GM18873 (cell line): ENCODE measurements around the gene BCAS3.

Experiments used
- ATAC-seq: cut with Tn5 transposase; IDR thresholded peaks from one replicate; pipeline ENCODE4 v1.9.1; 2021; ENCODE audit warnings: mild to moderate bottlenecking, moderate library complexity, moderate number of reproducible peaks; ENCODE audit not compliant: unreplicated experiment, low FRiP score

Gene BCAS3

DNA sequence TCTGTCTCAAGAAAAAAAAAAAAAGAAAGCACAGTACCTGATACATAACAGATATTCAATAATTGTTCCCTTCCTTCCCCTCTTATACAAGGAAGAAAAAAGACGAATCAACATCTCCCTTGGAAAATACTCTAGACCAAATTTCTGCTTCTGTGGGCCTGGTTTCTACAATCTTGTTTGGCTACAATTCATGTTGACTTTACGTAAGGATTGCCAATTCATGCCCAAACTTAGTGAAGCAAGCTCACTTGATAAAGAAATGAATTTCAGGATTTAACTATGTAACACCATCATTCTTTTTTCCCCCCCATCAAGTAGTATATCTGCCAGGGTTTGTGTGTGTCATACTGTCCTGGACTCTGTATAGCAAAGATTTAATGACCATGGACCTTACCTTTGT, 587.7 kb downstream of the BCAS3 start:
- ATAC-seq = no peak

DNA sequence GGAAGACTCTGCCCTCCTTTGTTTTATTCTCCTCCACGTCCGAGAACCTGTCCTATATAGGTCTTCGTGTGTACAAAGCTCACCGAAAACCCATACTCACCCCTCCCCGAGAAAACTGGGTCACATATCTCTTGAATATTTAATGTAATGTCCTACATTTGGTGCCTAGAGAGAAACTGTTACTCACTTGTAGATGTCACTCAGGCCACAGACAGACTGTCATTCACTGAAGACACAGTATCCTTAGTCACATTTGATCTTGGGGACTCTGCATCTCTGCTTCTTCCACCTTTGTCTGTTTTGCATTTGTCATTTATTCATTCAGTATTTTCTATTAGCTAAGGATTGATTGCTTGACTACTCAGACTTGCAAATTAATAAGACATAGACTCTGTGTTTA, 590.2 kb downstream of the BCAS3 start:
- ATAC-seq = no peak

DNA sequence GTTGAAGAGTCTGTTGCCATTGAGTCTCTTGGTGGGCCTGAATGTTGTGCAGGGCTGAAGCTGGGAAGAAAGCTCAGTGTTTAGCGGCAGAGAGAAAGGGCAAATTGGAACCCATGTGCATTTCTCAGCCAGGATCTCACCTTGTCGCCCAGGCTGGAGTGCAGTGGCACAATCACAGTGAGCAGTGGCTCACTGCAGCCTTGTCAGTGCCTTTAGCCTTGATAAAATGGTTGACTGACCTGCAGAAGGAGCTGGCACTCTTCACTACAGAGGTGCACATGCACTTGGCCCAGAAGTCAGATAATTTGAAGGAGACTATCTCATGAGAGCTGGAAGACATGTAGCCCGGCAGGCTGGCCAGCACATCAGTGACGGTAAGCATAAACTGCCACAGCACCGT, 597.7 kb downstream of the BCAS3 start:
- no peak for ATAC-seq

DNA sequence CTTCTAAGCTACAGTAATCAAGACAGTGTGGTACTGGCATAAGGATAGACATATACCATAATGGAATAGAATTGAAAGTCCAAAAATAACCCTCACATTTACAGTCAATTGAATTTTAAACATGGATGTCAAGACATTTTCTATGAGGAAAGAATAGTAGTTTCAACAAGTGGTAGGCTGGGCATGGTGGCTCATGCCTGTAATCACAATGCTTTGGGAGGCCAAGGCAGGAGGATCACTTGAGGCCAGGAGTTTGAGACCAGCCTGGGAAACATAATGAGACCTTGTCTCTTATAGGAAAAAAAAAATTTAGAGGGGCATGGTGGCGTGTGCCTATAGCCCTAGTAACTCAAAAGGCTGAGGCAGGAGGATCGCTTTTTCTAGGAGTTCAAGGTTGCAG, 599.2 kb downstream of the BCAS3 start:
- ATAC-seq = no peak

DNA sequence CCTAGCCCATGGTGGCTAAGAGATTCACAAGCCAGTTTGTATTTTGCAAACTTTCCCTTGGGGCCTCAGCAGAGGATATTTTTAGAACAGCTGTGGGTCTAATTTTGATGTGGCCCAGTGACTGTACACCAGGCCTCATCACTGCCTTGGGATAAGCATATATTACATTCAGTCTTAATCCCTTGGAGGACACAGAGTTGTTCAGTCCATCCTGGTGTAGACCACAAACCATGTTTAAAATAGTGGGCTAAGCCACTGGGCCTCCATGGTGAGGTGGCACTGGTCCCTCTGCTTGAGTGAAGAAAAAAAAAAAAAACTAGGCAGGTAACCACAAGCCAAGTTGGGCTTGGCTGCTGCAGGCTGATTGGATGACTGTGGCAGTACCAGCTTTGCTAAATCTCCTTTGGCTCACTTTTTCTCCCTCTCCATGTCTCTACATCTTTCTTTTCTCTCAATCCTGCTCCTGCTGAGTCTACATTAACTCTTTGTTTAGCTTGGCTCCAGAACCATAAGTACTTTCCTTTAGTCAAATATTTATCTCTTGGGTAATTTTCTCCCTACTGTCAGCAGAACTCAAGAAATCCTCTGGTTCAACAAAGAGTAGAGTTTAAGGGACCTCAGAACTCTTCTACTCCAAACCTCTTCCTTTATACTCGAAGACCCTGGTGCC, 602.0 kb downstream of the BCAS3 start:
- ATAC-seq = no peak

DNA sequence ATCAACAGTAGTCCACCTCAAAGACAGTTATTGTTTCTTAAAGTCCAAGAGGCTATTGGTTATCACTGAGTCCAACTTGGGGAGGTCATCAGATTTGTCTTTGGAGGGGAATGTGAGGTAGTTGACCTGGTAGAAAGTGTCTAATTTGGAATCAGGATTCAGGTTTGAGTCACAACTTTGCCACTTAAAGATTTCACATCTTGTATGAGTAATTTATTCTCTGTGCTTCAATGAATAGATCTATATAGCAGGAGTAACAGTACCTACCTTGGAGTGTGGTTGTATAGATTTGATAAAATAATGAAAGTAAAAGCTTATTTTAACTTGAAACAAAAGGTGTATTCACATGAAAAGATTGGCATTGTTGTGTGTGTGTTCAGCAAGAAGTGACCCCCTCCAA, 602.7 kb downstream of the BCAS3 start:
- ATAC-seq = no peak

DNA sequence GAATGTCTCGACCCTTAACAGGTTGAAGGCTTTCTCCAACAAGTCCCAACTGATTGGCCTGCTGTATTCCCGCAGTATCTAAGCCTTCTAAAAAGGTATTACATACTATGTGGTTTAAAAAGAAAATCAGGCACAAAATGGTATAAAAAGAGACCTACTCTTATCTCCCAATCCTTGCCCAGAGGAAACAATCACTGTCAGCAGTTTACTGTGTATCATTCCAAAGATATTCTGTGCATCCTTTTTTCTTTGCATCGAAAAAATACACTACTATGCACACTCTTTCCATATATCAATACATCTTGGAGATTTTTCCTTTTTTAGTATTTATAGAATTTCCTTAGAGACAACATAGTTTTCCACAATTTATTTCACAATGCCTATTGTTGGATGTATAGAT, 603.2 kb downstream of the BCAS3 start:
- no peak for ATAC-seq

DNA sequence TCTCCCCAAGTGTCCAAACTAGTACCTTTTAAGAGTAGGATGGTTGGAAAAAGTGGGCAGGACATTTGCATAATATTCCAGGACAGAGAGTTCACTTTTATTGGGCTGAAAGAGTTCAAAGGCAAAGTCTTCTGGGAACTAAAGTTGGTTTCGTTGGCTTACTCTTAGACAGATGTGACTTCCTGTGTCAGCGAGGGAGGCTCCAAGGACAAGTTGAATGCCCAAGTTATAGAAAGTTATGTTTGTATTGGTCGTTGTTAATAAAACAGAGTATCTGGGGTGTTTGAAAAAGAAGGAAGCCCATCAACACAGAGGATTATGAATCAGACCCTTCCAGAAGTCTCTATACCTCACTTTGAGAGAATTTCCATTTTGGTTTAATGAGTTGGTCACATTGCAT, 604.7 kb downstream of the BCAS3 start:
- ATAC-seq = no peak

DNA sequence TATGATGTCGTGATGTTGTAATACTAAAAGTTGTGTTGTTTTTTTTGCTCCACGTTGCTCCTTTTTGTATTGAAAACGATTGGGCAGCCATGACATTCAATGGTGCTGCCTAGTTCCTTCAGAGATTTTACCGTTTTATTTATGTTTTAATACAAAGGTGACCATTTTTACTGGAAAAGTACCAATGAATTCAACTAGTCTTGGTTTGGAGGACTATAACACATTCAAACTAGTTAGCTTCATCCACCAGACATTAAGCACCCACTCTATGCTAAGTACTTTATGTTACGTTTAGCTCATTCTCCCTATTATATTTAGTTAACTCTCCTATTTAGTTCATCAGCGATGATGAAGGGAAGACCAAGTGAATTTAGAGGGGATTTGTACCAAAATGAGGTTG, 605.4 kb downstream of the BCAS3 start:
- ATAC-seq = no peak

DNA sequence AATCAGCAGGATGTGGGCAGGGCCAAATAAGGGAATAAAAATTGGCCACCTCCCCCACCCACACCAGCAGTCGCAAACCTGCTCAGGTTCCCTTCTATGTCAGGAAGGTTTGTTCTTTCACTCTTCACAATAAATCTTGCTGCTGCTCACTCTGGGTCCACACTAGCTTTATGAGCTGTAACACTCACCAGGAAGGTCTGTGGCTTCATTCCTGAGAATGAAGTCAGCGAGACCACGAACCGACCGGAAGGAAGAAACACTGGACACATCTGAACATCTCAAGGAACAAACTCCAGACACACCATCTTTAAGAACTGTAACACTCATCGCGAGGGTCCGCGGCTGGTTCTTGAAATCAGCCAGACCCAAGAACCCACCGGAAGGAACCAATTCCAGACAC, 606.5 kb downstream of the BCAS3 start:
- ATAC-seq = no peak

DNA sequence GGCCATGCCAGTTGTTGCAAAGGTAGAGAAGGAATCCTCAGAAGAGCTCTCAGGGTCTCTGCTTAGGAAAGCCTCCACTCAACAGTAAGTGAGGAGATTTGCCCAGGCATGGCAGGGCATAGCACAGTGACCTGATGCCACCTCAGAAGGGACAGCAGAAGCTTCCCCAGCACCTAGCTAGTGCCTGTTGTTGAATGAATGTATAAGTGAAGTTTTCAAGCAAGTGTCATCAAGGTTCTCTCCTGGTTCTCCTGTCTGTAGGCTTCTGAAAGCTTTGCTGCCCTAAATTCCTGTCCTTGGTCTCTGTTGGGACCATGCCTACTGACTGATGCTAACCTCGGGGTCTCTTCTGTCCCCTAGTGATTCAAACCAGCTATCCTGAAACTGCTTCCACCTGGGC, 607.1 kb downstream of the BCAS3 start:
- no peak for ATAC-seq

DNA sequence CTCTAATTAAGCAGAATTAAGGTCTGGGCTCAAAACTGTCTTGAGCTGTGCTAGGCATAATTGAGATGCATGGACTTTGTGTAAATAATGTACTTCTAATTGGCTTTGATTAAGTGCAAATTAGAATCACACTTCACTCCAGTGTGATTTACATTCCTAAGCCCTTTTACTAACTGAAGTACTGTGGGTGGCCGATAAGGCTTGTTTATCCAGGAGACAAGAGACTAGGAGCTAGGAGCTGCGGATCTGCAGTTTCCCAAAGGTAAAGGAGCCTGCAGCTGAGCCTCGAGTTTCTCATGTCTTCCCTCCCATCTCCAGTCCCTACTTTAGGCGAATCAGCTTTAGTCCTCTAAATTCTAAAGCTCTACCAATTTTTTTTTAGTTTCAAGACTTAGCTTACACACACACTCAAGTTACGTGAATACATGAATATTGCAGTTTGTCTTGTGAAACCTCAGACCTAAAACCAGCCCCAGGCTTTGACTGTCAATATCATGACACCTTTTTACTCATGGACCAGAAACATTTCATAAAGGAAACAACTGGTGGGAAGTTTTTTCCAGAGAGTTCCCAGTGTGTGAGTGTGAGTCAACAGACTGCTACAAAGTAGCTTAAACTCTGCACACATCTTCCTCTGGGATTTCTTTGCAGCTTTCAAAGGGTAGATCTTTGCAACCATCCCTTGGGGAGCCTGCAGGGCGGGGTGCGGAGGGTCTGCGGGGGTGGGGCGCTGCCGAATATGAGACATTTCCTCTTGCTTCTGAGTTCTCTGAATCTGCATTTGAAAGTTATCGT, 608.1 kb downstream of the BCAS3 start:
- ATAC-seq = no peak

DNA sequence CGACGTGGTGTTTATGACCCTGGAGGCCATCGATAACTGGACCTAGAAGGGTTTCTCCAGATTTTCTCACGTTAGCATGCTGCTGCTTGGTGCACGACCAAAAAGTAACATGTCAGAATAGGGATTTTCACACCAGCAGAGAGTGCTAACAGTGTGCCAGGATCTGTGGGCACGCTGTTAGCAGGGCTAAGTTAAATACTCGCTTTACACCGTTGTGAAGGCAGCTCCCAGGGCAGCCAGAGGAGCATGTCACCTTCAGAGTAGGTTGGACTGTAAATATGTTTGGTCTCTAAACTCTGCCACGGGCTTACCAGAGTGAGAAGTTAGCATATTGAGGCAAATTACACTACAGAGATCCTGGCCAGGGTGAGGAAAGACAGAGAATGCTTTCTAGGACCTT, 608.8 kb downstream of the BCAS3 start:
- ATAC-seq = no peak

DNA sequence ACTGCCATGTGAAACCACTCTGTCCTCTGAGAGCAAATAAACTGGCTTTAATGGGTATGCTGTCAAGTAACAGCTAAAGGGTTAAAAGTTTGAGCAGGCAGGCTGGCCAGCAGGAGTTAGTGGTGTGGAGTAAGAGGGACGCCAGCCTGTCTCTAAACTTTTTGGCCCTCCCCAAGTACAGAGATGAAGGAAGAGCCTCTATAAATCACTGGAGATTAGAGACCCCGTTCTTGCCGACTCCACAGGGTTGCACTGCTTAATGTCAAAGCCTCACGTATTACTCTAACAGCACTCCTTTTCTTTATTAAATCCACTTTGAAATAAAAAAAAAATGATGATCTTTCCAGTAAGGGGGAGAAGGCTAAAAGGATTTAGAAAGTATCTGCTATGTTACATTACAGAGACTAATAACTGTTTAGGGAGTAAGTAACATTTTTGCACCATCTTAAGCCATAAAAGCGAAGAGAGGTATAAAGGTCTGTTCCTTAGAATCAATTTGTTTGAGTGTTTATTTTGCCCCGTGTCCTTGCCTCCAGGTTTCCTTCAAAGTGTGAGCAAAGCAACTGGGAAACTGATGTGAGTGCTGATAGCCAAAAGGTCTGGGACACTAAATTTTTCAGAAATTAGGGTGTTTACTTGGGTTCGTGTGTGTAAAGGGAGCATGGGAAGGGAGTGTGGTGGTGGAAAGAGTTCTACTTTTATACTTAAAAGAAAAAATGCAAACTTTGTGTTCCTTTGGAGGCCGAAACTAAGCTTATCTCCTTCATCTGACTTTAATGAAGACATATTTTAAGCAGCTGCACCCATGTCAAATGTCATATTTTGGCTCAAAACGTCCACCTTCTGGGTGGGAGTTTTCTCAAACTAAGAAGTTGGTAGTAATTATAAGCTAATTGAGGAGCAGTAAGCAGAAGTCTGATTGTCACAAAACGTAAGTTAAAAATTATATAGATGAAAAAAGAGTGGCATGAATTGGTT, 612.0 kb downstream of the BCAS3 start:
- no peak for ATAC-seq

DNA sequence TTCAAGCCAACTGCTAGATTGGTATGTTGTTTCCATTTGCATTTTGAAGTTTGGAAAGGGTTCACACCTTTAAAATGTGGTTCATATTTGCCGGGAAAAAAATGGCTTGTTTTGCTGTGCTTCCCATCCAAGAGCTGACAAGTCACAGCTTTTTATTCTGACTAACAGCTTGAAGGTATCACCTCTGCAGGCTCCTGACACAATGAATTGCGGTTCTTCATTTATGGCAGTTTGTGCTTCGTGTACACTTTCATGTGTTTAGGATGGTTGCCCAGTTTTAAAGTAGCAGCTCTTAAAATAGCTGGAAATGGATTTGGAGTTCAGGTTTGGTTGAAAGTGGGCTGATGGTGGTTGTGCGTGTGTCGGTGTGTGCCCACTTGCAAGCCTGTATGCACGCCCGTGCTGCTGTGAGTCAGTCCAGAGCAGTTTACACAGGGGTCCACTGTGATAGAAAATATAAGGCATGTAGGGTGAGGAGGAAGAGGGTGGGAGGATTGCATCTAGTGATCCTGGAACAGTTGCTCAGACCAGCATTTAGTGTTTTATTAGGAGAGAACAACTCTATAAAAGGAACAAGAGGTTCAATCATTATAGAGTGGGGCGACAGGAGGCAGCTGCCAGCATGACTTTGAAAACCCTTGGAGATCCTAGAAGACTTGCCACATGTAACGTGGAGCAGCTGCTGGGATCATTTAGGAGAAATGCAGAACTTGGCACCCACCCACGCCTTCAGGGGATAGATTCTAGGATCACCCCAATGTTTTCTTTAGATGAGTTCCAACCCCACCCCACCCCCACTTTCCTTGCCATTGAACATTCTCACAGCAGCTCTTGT, 614.0 kb downstream of the BCAS3 start:
- no peak for ATAC-seq

DNA sequence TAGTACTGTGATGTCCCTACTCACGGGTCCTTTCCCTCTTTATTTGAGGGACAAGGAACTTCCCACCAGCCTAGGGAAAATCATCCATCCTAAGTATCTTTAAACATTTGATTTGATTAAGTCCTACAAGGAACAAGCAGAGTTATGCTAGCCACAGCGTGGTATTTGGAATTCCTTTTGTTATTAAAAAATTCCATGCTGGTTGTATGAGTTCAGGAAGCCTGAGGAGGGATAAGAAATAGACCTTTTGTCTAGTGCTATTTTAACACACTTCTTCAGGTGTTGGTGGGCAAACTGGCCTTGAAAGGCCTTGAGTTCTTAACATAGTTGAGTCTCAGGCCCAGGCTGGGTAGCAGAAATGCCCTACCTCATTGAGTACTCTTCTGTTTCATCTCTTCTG, 616.6 kb downstream of the BCAS3 start:
- ATAC-seq = no peak

DNA sequence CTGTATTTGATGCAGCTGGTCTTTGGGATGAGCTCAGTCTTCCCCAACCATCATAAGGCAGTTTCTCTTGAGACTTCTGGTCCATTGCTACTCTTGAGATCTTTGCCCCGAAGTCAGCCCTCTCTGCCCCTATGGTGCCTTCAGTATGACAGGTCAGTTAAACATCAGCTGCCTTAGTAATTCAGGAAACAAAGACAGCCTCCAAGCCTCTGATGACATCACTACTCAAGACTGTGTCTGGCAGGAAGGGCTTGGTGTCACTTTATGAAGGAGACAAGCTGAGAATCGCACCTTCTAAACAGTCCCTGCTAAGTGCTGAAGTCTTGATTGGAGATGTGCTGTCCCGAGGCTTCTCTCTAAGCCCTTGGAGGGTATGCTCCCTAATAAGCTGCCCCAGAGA, 617.1 kb downstream of the BCAS3 start:
- no peak for ATAC-seq

DNA sequence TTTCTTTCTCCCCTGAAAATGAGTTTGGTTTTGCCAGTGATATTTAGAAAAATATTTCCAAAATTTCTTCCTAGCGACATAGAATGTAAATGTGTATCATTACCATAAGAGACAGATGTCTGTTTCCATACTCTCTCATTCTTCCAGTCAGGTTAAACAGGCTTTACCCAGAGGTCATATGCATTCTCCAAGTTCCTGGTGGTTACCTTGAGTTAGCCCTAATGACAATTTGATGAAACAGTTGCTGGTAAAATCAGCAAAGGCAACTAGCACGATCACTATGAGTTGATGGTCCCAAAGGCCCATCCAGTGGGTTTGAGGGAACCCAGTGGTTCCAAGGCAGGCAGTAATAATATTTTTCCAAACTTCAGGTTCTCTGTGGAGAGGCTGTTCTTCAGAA, 618.4 kb downstream of the BCAS3 start:
- ATAC-seq = no peak

DNA sequence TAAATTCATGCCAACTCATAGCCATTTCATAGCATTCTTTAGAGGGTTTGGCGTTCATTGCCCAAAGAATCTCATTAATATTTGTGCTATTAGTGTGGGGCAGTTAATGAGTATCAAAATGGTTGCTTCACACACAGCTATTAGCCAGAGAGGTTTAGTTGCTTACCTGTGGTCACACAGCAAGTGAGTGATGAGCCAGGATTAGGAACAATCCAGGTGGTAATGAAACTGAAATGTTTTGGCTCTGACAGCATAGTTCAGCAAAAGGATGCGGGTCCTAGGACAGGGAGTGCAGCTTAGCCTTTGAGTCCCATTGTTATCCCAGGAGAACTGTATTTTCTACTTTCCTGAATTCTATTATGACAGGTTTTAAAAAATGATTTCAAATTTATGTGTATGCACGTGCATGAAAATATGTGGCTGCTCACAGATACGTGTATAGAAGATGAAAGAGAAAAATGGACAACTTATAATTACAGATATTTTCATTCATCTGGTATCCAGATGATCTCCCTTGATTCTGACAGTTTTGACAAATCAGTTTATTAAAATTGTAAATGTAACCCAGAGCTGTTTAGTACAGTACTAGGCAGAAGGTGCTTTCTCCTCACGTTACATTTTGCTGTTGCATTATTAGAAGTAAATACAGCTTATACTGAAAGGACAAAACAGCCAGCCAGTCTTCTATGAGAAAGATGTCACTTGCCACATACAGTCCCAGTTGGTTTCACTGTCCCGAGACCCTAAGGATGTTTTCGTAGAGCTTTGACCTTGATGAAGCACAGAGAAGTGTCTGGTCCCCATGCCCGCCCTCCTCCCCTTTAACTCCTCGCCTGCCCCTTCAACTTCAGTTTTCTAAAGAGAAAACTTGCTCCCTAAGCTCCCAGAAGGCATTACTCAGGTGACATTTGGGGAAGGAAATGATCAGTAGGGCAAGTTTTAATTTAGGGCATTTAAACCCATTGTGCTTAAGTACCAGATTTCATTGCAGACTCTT, 622.2 kb downstream of the BCAS3 start:
- ATAC-seq = no peak
